IMR-90 (cell line): ENCODE measurements around the gene DIP2C. TPM values are rescaled to one million over a fixed set of nuclear protein-coding genes. Genes with fewer than 3 reads are reported as not detected.

Source experiments
- ATAC-seq: fragments of 200-7000 bp; cut with Tn5 transposase; 2 replicates; pipeline ENCODE4 v1.9.1; 2020; ENCODE audit warnings: low read depth, mild to moderate bottlenecking, moderate library complexity
- BruUV-seq: library from RNA; stranded (reverse); fragments of 400-500 nt; replicated peaks from 2 replicates; lab custom pipeline; 2021; lab: Mats Ljungman, UMichigan
- CTCF ChIA-PET: fragments of 300-600 bp; formaldehyde crosslinking; extraction: SDS; loops from one replicate; lab custom pipeline; 2021; ENCODE audit warnings: antibody characterized with exemption; lab: Yijun Ruan, JAX
- POLR2A ChIA-PET: fragments of 300-600 bp; sonication (Branson Sonifier 250); formaldehyde crosslinking; loops from one replicate; lab custom pipeline; 2022; ENCODE audit warnings: antibody characterized with exemption; ENCODE audit not compliant: unreplicated experiment; lab: Charles Lee
- DNase-seq: peaks from one replicate; pipeline ENCODE4 v3.0.0; 2013
- H2AFZ ChIP-seq: replicated peaks from 2 replicates; pipeline ENCODE3; 2013; ENCODE audit warnings: low read length, mild to moderate bottlenecking; ENCODE audit not compliant: poor library complexity
- H2AK5ac ChIP-seq: 2 replicates; pipeline ENCODE4 v1.6.1; 2013; ENCODE audit warnings: low read depth, low read length, inconsistent platforms
- H2AK9ac ChIP-seq: replicated peaks from 2 replicates; pipeline ENCODE3; 2013; ENCODE audit warnings: mild to moderate bottlenecking, low read depth, low read length, moderate library complexity; ENCODE audit not compliant: poor library complexity
- H2BK120ac ChIP-seq: 2 replicates; pipeline ENCODE4 v1.6.1; 2013; ENCODE audit warnings: low read depth, low read length, inconsistent platforms
- H2BK15ac ChIP-seq: 3 replicates; pipeline ENCODE4 v1.6.1; 2013; ENCODE audit warnings: low read depth, low read length, inconsistent platforms
- H2BK20ac ChIP-seq: 2 replicates; pipeline ENCODE4 v1.6.1; 2013; ENCODE audit warnings: low read depth, mild to moderate bottlenecking, inconsistent platforms, low read length, moderate library complexity
- H2BK5ac ChIP-seq: 2 replicates; pipeline ENCODE4 v1.6.1; 2013; ENCODE audit warnings: mild to moderate bottlenecking, low read depth, low read length, inconsistent platforms; ENCODE audit not compliant: poor library complexity, severe bottlenecking
- H3K14ac ChIP-seq: replicated peaks from 2 replicates; pipeline ENCODE4 v1.6.1; 2013; ENCODE audit warnings: low read depth, low read length, inconsistent platforms
- H3K18ac ChIP-seq: 2 replicates; pipeline ENCODE4 v1.6.1; 2013; ENCODE audit warnings: low read depth, low read length, control low read depth
- H3K23ac ChIP-seq: 2 replicates; pipeline ENCODE4 v1.6.1; 2013; ENCODE audit warnings: low read depth, low read length, inconsistent platforms
- H3K27ac ChIP-seq: 2 replicates; pipeline ENCODE4 v1.5.1; 2013; ENCODE audit warnings: mild to moderate bottlenecking, control low read depth, low read length; ENCODE audit not compliant: insufficient read depth
- H3K27me3 ChIP-seq: 2 replicates; pipeline ENCODE4 v1.6.1; 2013; ENCODE audit warnings: low read length; ENCODE audit not compliant: control insufficient read depth, insufficient read depth
- H3K36me3 ChIP-seq: 2 replicates; pipeline ENCODE4 v1.6.1; 2013; ENCODE audit warnings: low read length, mixed read lengths; ENCODE audit not compliant: control insufficient read depth, insufficient read depth
- H3K4ac ChIP-seq: 2 replicates; pipeline ENCODE4 v1.6.1; 2013; ENCODE audit warnings: low read depth, low read length, inconsistent platforms
- H3K4me1 ChIP-seq: 2 replicates; pipeline ENCODE4 v1.6.1; 2013; ENCODE audit warnings: low read length, mixed read lengths; ENCODE audit not compliant: control insufficient read depth, insufficient read depth
- H3K4me2 ChIP-seq: 2 replicates; pipeline ENCODE4 v1.6.1; 2013; ENCODE audit warnings: low read depth, mild to moderate bottlenecking, control low read depth, low read length, moderate library complexity
- H3K4me3 ChIP-seq: 2 replicates; pipeline ENCODE4 v1.5.1; 2013; ENCODE audit warnings: low read depth, mild to moderate bottlenecking, control low read depth, low read length, moderate library complexity; ENCODE audit not compliant: insufficient read depth
- H3K56ac ChIP-seq: 2 replicates; pipeline ENCODE4 v1.6.1; 2013; ENCODE audit warnings: low read length, inconsistent platforms; ENCODE audit not compliant: insufficient read depth; ENCODE audit errors: extremely low read depth
- H3K79me1 ChIP-seq, 2 experiments: 2 replicates each; pipeline ENCODE4 v1.6.1; 2013; ENCODE audit warnings: low read length in 2 of 2, inconsistent platforms in 1 of 2, low read depth in 1 of 2
- H3K9ac ChIP-seq: 2 replicates; pipeline ENCODE4 v1.6.1; 2013; ENCODE audit warnings: low read depth, low read length, control low read depth
- H3K9me1 ChIP-seq: 2 replicates; pipeline ENCODE4 v1.6.1; 2013; ENCODE audit warnings: low read length, inconsistent platforms; ENCODE audit not compliant: insufficient read depth
- H3K9me3 ChIP-seq: 2 replicates; pipeline ENCODE4 v1.6.1; 2013; ENCODE audit warnings: low read length; ENCODE audit not compliant: control insufficient read depth, insufficient read depth
- H4K20me1 ChIP-seq: 2 replicates; pipeline ENCODE4 v1.6.1; 2013; ENCODE audit warnings: low read length, inconsistent platforms; ENCODE audit not compliant: insufficient read depth
- H4K5ac ChIP-seq: 2 replicates; pipeline ENCODE4 v1.6.1; 2013; ENCODE audit warnings: mild to moderate bottlenecking, low read depth, low read length, control low read depth
- H4K8ac ChIP-seq, 2 experiments: 2 replicates each; pipeline ENCODE4 v1.6.1; 2013; ENCODE audit warnings: low read depth in 2 of 2, low read length in 2 of 2, control low read depth in 1 of 2, inconsistent platforms in 1 of 2
- H4K91ac ChIP-seq: 2 replicates; pipeline ENCODE4 v1.6.1; 2013; ENCODE audit warnings: low read depth, low read length, inconsistent platforms; ENCODE audit not compliant: insufficient read depth
- BHLHE40 ChIP-seq: fragments of 150-350 bp; IDR thresholded peaks from 2 replicates; pipeline ENCODE4 v1.6.1; 2016; ENCODE audit warnings: mild to moderate bottlenecking, low read depth, low read length
- CHD1 ChIP-seq: IDR thresholded peaks from 2 replicates; pipeline ENCODE4 v1.6.1; 2012; ENCODE audit warnings: low read depth, low read length, improper control_type of control experiment
- CTCF ChIP-seq: conservative IDR thresholded peaks from 2 replicates; pipeline ENCODE4 v1.5.1; 2012; ENCODE audit warnings: mild to moderate bottlenecking, low read depth, low read length, improper control_type of control experiment
- FOS ChIP-seq: fragments of 150-350 bp; IDR thresholded peaks from 2 replicates; pipeline ENCODE4 v1.6.1; 2016; ENCODE audit warnings: low read depth, low read length
- MAZ ChIP-seq: IDR thresholded peaks from 2 replicates; pipeline ENCODE4 v1.6.1; 2012; ENCODE audit warnings: low read depth, mild to moderate bottlenecking, low read length, improper control_type of control experiment, moderate library complexity, borderline replicate concordance
- MXI1 ChIP-seq: IDR thresholded peaks from 2 replicates; pipeline ENCODE4 v1.6.1; 2012; ENCODE audit warnings: low read depth, mild to moderate bottlenecking, low read length, moderate library complexity, borderline replicate concordance
- NFE2L2 ChIP-seq: fragments of 150-350 bp; IDR thresholded peaks from 2 replicates; pipeline ENCODE4 v1.6.1; 2016; ENCODE audit warnings: low read depth, mild to moderate bottlenecking, low read length
- POLR2A ChIP-seq: IDR thresholded peaks from 2 replicates; pipeline ENCODE4 v1.6.1; 2012; ENCODE audit warnings: mild to moderate bottlenecking, low read depth, low read length
- RAD21 ChIP-seq: IDR thresholded peaks from 2 replicates; pipeline ENCODE4 v1.6.1; 2012; ENCODE audit warnings: low read length, improper control_type of control experiment
- RCOR1 ChIP-seq: IDR thresholded peaks from 2 replicates; pipeline ENCODE4 v1.6.1; 2012; ENCODE audit warnings: mild to moderate bottlenecking, low read length, improper control_type of control experiment; ENCODE audit not compliant: insufficient replicate concordance
- RFX5 ChIP-seq: IDR thresholded peaks from 2 replicates; pipeline ENCODE4 v1.8.0; 2012; ENCODE audit warnings: low read depth, mild to moderate bottlenecking, low read length, moderate library complexity
- SMC3 ChIP-seq: fragments of 150-350 bp; IDR thresholded peaks from 2 replicates; pipeline ENCODE4 v1.6.1; 2016; ENCODE audit warnings: low read depth, mild to moderate bottlenecking, antibody characterized with exemption, low read length, moderate library complexity
- USF2 ChIP-seq: fragments of 150-350 bp; IDR thresholded peaks from 2 replicates; pipeline ENCODE4 v1.6.1; 2017; ENCODE audit warnings: mild to moderate bottlenecking, antibody characterized with exemption, low read length, low read depth
- WGBS, 2 experiments: methylation state at CpG; one replicate each; pipeline versions ENCODE4 v1.1.5 to v1.1.7; 2013; ENCODE audit warnings: missing lambda C conversion rate in 2 of 2; ENCODE audit not compliant: insufficient read length in 1 of 2; ENCODE audit errors: extremely low coverage in 2 of 2; 5-methylcytosine and 5-hydroxymethylcytosine counted together
- dilution Hi-C: fragments of 300-500 bp; cut with HindIII; formaldehyde crosslinking; loops from one replicate; pipeline ENCODE4 v1.14.3; 2018; ENCODE audit warnings: low sequenced_read_pairs; ENCODE audit not compliant: unreplicated experiment
- in situ Hi-C: fragments of 300-500 bp; cut with MboI; formaldehyde crosslinking; loops from 3 replicates; pipeline ENCODE4 v1.14.3; 2019; ENCODE audit warnings: low sequenced_read_pairs, inconsistent platforms, mixed read lengths
- intact Hi-C: fragments of 100-400 bp; cut with micrococcal nuclease; formaldehyde crosslinking; loops from 2 replicates; pipeline ENCODE4 v1.10.0; 2022
- polyA plus RNA-seq, 3 experiments: library from polyadenylated mRNA; depleted of rRNA; stranded (reverse); fragments of >200 nt; gene quantifications; 2 replicates each; pipeline ENCODE4 v1.2.3, GENCODE V29; 2012; ENCODE audit warnings: low replicate concordance in 1 of 3
- total RNA-seq: library from RNA; depleted of rRNA; stranded (reverse); fragments of >200 nt; gene quantifications from 2 replicates; pipeline ENCODE4 v1.2.3, GENCODE V29; 2012

Gene DIP2C
- total and polyA plus RNA-seq, 2 of the 4 experiments (the other 2 are of a cell fraction), result 8.6 to 17.3 TPM

GRCh38 chr10:393106-393745 is 296.2 kb downstream of the DIP2C start:
- H2BK15ac ChIP-seq, result no peak overlapping the region
- no TSS peak for BruUV-seq
- no peak overlapping the region for H2AK9ac ChIP-seq
- no peak overlapping the region for H3K27ac ChIP-seq
- in situ Hi-C loops (no loop called here), dilution Hi-C loops (no loop called here), intact Hi-C loops (no loop called here)
- ChIA-PET POLR2A (no interaction called here), CTCF (interaction anchor here (0.6 kb wide), 1 partner anchor 504 kb away, joined by 5 read pairs; no protein-coding TSS in a partner anchor)
- no peak overlapping the region for H3K9ac ChIP-seq
- no peak overlapping the region for H2BK20ac ChIP-seq
- no peak overlapping the region for H4K5ac ChIP-seq
- no peak overlapping the region for H4K91ac ChIP-seq
- H2AK5ac ChIP-seq, result no peak overlapping the region
- H3K4me1 ChIP-seq, result no peaks in the 10 kb centered on the region
- H3K4me2 ChIP-seq, result no peak overlapping the region
- H2BK120ac ChIP-seq, result no peak overlapping the region
- H2AFZ ChIP-seq, result no peak overlapping the region
- H3K9me3 ChIP-seq, result no peaks in the 10 kb centered on the region
- WGBS, 2 experiments, result 90% methylated on average over 2 of the region's 13 CpGs; no CpG with 5 or more reads in 1 of the 2 experiments
- H3K23ac ChIP-seq, result no peak overlapping the region
- H3K9me1 ChIP-seq, result peaks cover 26% of the 10 kb centered on the region
- no peaks in the 10 kb centered on the region for H3K27me3 ChIP-seq
- H3K79me1 ChIP-seq, result peaks cover 18 to 59% of the 10 kb centered on the region in 2 experiments
- TF ChIP-seq NFE2L2, result no peak
- TF ChIP-seq FOS, result no peak
- no peak for TF ChIP-seq MAZ
- TF ChIP-seq BHLHE40, result no peak
- TF ChIP-seq USF2, result no peak
- no peak for TF ChIP-seq MXI1
- TF ChIP-seq RFX5, result no peak
- TF ChIP-seq POLR2A, result no peak
- TF ChIP-seq RCOR1, result no peak
- no peak for TF ChIP-seq RAD21
- no peak for TF ChIP-seq SMC3
- no peak for TF ChIP-seq CHD1
- no peak for TF ChIP-seq CTCF
- DNase-seq, result no peak
- no peak overlapping the region for H3K18ac ChIP-seq
- H3K4me3 ChIP-seq, result no peak overlapping the region
- no peak overlapping the region for H2BK5ac ChIP-seq
- H4K8ac ChIP-seq, result no peak overlapping the region
- no peak overlapping the region for H3K56ac ChIP-seq
- H3K4ac ChIP-seq, result no peak overlapping the region
- no peak for ATAC-seq
- H3K14ac ChIP-seq, result no peak overlapping the region
- peaks cover 4% of the 10 kb centered on the region; the same call in 1 of the 2 replicates for H4K20me1 ChIP-seq
- H3K36me3 ChIP-seq, result peaks cover 20% of the 10 kb centered on the region
